Upper lobe of left lung (tissue), 6 donors: ENCODE data around the gene CDK6. TPM values are rescaled to one million over a fixed set of nuclear protein-coding genes. Genes with fewer than 3 reads are reported as not detected.

Experiments
- ATAC-seq, 2 donors: fragments of 200-7000 bp; cut with Tn5 transposase; one replicate each; pipeline ENCODE4 v1.9.1; 2022; ENCODE audit warnings: mild to moderate bottlenecking in 2 of 2, moderate library complexity in 2 of 2; ENCODE audit not compliant: low FRiP score in 2 of 2
- DNase-seq, 2 donors: peaks; one replicate each; pipeline ENCODE4 v3.0.0-alpha.2; 2019 to 2020
- H3K27ac ChIP-seq, 4 donors: fragments of 200-600 bp; sonication (generic); one replicate each; pipeline ENCODE4 v1.5.1; 2016 to 2019
- H3K27me3 ChIP-seq, 4 donors: fragments of 200-600 bp; sonication (generic); one replicate each; pipeline ENCODE4 v1.5.1; 2017 to 2019
- H3K36me3 ChIP-seq, 4 donors: fragments of 200-600 bp; sonication (generic); one replicate each; pipeline ENCODE4 v1.5.1; 2016 to 2019
- H3K4me1 ChIP-seq, 4 donors: fragments of 200-600 bp; sonication (generic); one replicate each; pipeline ENCODE4 v1.5.1; 2018 to 2019
- H3K4me3 ChIP-seq, 4 donors: fragments of 200-600 bp; sonication (generic); one replicate each; pipeline ENCODE4 v1.5.1; 2017 to 2019; ENCODE audit warnings: mild to moderate bottlenecking in 2 of 4, moderate library complexity in 1 of 4
- H3K9me3 ChIP-seq, 4 donors: fragments of 200-600 bp; sonication (generic); one replicate each; pipeline ENCODE4 v1.5.1; 2018 to 2019
- CTCF ChIP-seq, 6 experiments: fragments of 450-650 bp in 4 of 6; fragments of 200-600 bp in 2 of 6; sonication (generic) in 2 of 6; IDR thresholded peaks; one replicate each; pipeline ENCODE4 v1.5.1; 2016 to 2019; ENCODE audit warnings: antibody characterized with exemption in 6 of 6
- EP300 ChIP-seq, 4 donors: sonication (generic); formaldehyde crosslinking; IDR thresholded peaks; one replicate each; pipeline ENCODE4 v1.5.1; 2017; ENCODE audit warnings: antibody characterized with exemption in 4 of 4, control low read depth in 2 of 4
- POLR2A ChIP-seq, 4 donors: fragments of 450-650 bp; IDR thresholded peaks; one replicate each; pipeline ENCODE4 v1.5.1; 2016 to 2017; ENCODE audit warnings: antibody characterized with exemption in 4 of 4, mild to moderate bottlenecking in 2 of 4
- POLR2AphosphoS5 ChIP-seq, 2 donors: sonication (generic); formaldehyde crosslinking; IDR thresholded peaks; one replicate each; pipeline ENCODE4 v1.5.1; 2017; ENCODE audit warnings: antibody characterized with exemption in 2 of 2
- WGBS, 2 donors: methylation state at CpG; one replicate each; pipeline ENCODE4 v1.1.5; 2017 to 2018; 5-methylcytosine and 5-hydroxymethylcytosine counted together
- total RNA-seq, 6 donors: library from RNA; depleted of rRNA in 4 of 6; stranded (reverse); fragments of >200 nt in 4 of 6; gene quantifications; one replicate each; pipeline versions ENCODE4 v1.1.0 to v1.2.1, GENCODE V29; 2016 to 2021
- donor health status: DM: no; HTN: no; CAD: no; lungs with moderate emphysema.
- donor health status: DM: no; HTN: yes; CAD: no; lungs with severe emphysema.

The CDK6 gene
- total RNA-seq, 6 donors from 2014 or later = 15.7 to 26.9 (median 19.9) TPM

GRCh38 chr7:92707435-92707834 lies 128.9 kb downstream of the CDK6 start:
- DNase-seq (no peak), ATAC-seq (no peak)
- Histone ChIP-seq H3K27me3 (no peaks in the 10 kb centered on the region), H3K4me1 (peaks cover 0 to 2% (median 0%) of the 10 kb centered on the region in 4 donors), H3K4me3 (no peak overlapping the region), H3K9me3 (peaks cover 0 to 4% (median 0%) of the 10 kb centered on the region in 4 donors), H3K27ac (no peak overlapping the region), H3K36me3 (peaks cover 0 to 3% (median 0%) of the 10 kb centered on the region in 4 donors)
- WGBS, 2 donors = 77 to 91% methylated on average over 3 of the region's 3 CpGs
- TF ChIP-seq EP300 (IDR thresholded peaks at IDR 0.05) = no peak

GRCh38 chr7:92706563-92706962 lies 129.8 kb downstream of the CDK6 start:
- peaks cover 0 to 3% (median 0%) of the 10 kb centered on the region in 4 donors for H3K36me3 ChIP-seq
- H3K27me3 ChIP-seq = no peaks in the 10 kb centered on the region
- no peak for DNase-seq
- TF ChIP-seq POLR2A (IDR thresholded peaks at IDR 0.05) (no peak), CTCF (IDR thresholded peaks at IDR 0.05) (no peak), POLR2AphosphoS5 (IDR thresholded peaks at IDR 0.05) (no peak), EP300 (IDR thresholded peaks at IDR 0.05) (no peak)
- 87 to 89% methylated on average over 2 of the region's 2 CpGs for WGBS, 2 donors
- no peak overlapping the region for H3K27ac ChIP-seq
- no peak for ATAC-seq
- peaks cover 0 to 2% (median 0%) of the 10 kb centered on the region in 4 donors for H3K4me1 ChIP-seq
- no peak overlapping the region for H3K4me3 ChIP-seq
- peaks cover 0 to 4% (median 0%) of the 10 kb centered on the region in 4 donors for H3K9me3 ChIP-seq

- Histone ChIP-seq H3K9me3 (peaks cover 0 to 4% (median 0%) of the 10 kb centered on the region in 4 donors), H3K4me3 (no peak overlapping the region), H3K4me1 (peaks cover 0 to 2% (median 0%) of the 10 kb centered on the region in 4 donors), H3K36me3 (peaks cover 0 to 3% (median 0%) of the 10 kb centered on the region in 4 donors), H3K27ac (no peak overlapping the region), H3K27me3 (no peaks in the 10 kb centered on the region)
- ATAC-seq (no peak), DNase-seq (no peak)
- 96 to 100% methylated on average over 1 of the region's 1 CpG for WGBS, 2 donors
- no peak for TF ChIP-seq POLR2A (IDR thresholded peaks at IDR 0.05)
- no peak for TF ChIP-seq POLR2AphosphoS5 (IDR thresholded peaks at IDR 0.05)
- TF ChIP-seq EP300 (IDR thresholded peaks at IDR 0.05) = no peak
- no peak for TF ChIP-seq CTCF (IDR thresholded peaks at IDR 0.05)
Measured at GRCh38 chr7:92705831-92706230, 130.5 kb downstream of the CDK6 start.

GRCh38 chr7:92704858-92705257 lies 131.5 kb downstream of the CDK6 start:
- WGBS, 2 donors = 78 to 87% methylated on average over 3 of the region's 3 CpGs

GRCh38 chr7:92702535-92702934 lies 133.8 kb downstream of the CDK6 start:
- Histone ChIP-seq H3K4me1 (peaks cover 8 to 15% (median 11%) of the 10 kb centered on the region in 4 donors), H3K4me3 (no peak overlapping the region), H3K36me3 (peaks cover 0 to 3% (median 0%) of the 10 kb centered on the region in 4 donors), H3K27me3 (no peaks in the 10 kb centered on the region), H3K9me3 (peaks cover 0 to 4% (median 0%) of the 10 kb centered on the region in 4 donors), H3K27ac (no peak overlapping the region)
- ATAC-seq (no peak), DNase-seq (no peak)
- TF ChIP-seq POLR2A (IDR thresholded peaks at IDR 0.05) (no peak), POLR2AphosphoS5 (IDR thresholded peaks at IDR 0.05) (no peak), EP300 (IDR thresholded peaks at IDR 0.05) (no peak), CTCF (IDR thresholded peaks at IDR 0.05) (no peak)
- 79% methylated on average over 1 of the region's 1 CpG; no CpG with 5 or more reads in 1 of the 2 donors for WGBS, 2 donors

More at GRCh38 chr7:92704858-92705257, 131.5 kb downstream of the CDK6 start:
- Histone ChIP-seq H3K27me3 (no peaks in the 10 kb centered on the region), H3K36me3 (peaks cover 0 to 3% (median 0%) of the 10 kb centered on the region in 4 donors), H3K4me1 (peaks cover 0 to 2% (median 0%) of the 10 kb centered on the region in 4 donors), H3K4me3 (no peak overlapping the region), H3K9me3 (peaks cover 0 to 4% (median 0%) of the 10 kb centered on the region in 4 donors), H3K27ac (no peak overlapping the region)
- ATAC-seq = no peak
- TF ChIP-seq CTCF (IDR thresholded peaks at IDR 0.05) (no peak), POLR2AphosphoS5 (IDR thresholded peaks at IDR 0.05) (no peak), POLR2A (IDR thresholded peaks at IDR 0.05) (no peak), EP300 (IDR thresholded peaks at IDR 0.05) (no peak)
- DNase-seq = no peak
